Transverse colon (tissue), 3 donors: ENCODE results near the gene MAOB.

ENCODE experiments used
- EP300 ChIP-seq: sonication (generic); formaldehyde crosslinking; IDR thresholded peaks from one replicate; pipeline ENCODE4 v1.6.1; 2017; ENCODE audit warnings: antibody characterized with exemption, low read depth
- POLR2A ChIP-seq: fragments of 450-650 bp; IDR thresholded peaks from one replicate; pipeline ENCODE4 v1.6.1; 2016; ENCODE audit warnings: antibody characterized with exemption, mild to moderate bottlenecking, moderate library complexity
- POLR2AphosphoS5 ChIP-seq, 3 donors: sonication (generic); formaldehyde crosslinking; IDR thresholded peaks; one replicate each; pipeline ENCODE4 v1.6.1; 2016; ENCODE audit warnings: antibody characterized with exemption in 3 of 3

DNA sequence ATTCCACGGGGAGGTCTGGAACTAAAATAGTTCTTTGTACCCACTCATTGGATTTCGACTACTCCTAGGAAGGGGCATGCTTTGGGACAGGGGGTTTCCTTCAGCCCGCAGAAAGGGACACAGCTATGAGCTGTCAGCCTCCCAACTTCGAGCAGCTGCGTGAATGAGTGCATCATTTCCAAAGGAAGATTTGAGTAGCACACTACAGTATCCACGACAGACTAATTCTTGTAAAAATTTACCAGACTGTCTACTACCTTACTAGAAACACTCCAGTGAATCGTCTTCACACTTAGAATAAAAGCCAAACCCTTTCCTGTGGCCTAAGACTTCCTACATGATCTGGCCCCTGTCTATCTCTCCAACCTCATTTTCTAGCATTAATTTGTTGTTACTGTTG is 124.2 kb downstream of the MAOB start:
- no peak for TF ChIP-seq POLR2A
- TF ChIP-seq POLR2AphosphoS5 (IDR thresholded peaks at IDR 0.05) = no peak
- TF ChIP-seq EP300 = no peak
